RPMI7951 (cell line): ENCODE measurements around the gene SND1. TPM values are rescaled to one million over a fixed set of nuclear protein-coding genes. Genes with fewer than 3 reads are reported as not detected.
A peak's percentile ranks its signal among the peaks of the same experiment; 100 is the strongest.

Experiments
- DNase-seq: peaks from one replicate; pipeline ENCODE4 v3.0.0-alpha.2; 2012; ENCODE audit warnings: low read depth
- total RNA-seq: library from RNA; depleted of rRNA; stranded (reverse); fragments of >200 nt; shearing (Covaris generic); gene quantifications from 2 replicates; pipeline ENCODE4 v1.2.3, GENCODE V29; 2014

The SND1 gene
- total RNA-seq, 1 experiment from 2014 or later: 148 TPM

DNA sequence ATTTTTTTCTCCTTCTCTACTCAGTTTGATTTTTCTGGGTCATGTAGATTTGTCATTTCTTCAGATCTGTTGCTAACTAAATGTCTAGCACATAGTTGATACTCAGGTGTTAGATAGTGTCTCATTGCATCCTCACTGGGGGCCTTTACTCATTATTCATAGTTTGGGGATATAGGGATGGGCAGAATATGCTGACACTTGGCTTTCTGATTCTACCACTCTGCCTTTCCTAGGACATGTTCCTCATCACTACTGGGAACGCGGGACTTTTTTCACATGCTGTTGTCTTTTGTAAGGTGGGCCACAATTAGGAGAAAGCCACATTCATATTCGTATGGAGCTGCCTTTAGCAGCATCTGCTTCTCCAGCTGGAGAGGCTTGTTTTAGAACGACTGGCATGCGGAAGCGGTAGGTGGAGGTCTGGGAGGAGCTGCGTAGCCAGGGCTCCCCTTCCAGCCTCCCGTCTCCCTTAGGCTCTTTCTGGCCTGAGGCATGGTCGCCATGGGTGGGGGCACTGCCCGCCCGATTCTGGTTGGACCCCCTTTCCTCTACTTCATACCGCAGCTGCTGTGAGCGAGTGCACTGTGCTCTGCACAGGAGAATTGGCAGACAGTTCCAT lies 78.8 kb downstream of the SND1 start:
- DNase-seq: no peak

DNA sequence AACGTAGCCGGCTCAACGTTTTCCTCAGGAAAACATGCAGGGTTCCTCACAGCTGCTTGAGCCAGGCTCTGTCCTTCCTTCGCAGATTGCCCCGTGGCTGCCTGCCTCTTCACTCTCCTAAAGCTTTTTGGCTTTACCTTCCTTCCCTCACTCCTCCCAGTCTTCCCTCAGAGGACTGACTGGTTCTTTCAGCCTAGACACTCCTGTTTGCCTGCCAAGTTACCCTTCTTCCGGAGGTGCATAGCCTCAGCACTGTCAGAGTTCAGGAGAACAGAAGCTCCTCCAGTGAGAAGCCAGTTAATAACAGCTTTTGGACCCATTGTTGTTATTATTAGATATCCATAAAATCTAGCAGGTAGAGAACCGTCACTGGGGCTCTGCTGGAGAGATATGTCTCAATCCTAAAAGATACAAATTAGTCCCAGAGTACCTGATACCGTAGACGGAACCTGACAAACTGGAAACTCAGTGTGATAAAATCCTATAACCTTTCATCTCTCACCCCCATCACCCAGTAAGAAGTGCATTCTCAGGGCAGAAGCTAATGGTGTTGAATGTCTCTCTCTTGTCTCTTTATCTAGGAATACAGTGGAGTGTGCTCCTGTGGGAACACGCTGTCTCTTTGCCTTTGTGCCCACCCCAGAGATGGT lies 79.6 kb downstream of the SND1 start:
- DNase-seq: no peak

DNA sequence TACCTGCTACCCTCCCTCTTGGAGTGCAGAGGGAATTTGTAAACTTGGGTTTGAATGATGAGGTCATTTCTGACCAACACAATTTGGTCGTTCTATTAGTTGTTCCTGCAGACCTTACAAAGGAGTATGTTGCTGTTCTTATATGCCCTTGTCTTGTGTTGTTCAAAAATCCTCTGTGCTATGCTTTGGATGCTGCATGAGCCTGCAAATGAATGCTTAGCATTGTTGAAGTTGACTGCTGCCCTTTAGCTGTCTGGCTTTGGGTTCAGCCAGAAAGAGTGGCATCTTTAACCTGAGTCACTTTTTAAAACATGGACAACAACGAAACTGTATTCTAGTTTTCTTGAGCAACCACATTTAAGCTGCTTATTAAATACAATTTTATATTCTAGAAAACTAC lies 80.3 kb downstream of the SND1 start:
- DNase-seq: no peak

DNA sequence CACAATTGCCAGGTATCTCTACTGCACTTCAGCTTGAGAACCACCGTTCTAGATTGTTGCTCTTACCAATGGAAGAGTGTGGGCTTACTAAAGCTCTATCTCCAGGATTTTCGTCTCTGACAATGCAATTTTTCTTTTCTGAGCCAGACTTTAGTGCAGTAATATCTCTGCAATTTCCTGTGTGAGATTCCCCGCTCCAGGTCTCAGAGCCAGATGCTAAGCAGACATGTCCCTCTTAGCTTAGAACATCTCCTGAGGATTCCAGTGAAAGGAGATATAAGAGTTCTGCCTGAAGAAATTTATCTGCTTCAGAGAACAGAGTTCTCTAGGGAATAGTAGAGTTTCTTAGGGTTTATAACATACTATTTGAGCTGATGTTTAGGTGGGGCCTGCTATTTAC lies 82.0 kb downstream of the SND1 start:
- no peak for DNase-seq

DNA sequence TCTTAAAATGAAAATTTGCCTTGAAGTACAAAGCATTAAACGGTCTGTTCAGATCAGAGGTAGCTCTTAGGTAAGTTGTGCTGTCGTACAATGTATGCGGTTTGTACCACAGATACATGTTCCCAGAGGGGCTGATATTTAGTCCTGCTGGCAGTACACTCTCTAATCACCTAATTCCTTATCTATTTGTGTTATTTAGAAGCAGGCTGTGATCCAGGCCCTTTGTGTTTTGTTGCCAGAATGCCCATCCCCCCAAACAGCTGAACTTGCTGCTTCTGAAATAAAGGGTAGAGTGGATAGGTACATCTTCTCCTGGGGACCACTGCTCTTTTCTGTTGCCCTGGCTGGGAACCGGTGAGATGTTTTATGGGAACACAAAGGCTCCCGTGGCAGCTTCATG lies 84.5 kb downstream of the SND1 start:
- no peak for DNase-seq

DNA sequence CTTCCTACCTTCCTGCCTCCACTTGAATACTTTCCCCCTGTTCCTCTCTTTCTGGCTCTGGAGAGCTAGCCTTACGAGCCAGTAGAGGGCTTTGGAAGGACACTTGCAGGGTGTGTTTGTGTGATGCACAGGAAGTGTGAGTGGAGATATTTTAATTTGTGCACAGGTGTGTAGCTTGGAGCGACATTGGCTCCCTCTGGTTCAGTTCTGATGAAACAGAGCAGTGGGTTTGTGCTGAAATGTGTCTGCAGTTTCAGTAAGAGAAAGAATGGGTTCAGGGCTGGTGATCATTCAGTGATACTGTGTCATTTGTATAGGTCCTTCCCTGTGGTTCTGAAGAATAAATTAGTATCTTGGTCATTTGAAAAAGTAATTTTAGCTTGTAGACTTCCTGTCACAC lies 86.9 kb downstream of the SND1 start:
- DNase-seq: no peak

DNA sequence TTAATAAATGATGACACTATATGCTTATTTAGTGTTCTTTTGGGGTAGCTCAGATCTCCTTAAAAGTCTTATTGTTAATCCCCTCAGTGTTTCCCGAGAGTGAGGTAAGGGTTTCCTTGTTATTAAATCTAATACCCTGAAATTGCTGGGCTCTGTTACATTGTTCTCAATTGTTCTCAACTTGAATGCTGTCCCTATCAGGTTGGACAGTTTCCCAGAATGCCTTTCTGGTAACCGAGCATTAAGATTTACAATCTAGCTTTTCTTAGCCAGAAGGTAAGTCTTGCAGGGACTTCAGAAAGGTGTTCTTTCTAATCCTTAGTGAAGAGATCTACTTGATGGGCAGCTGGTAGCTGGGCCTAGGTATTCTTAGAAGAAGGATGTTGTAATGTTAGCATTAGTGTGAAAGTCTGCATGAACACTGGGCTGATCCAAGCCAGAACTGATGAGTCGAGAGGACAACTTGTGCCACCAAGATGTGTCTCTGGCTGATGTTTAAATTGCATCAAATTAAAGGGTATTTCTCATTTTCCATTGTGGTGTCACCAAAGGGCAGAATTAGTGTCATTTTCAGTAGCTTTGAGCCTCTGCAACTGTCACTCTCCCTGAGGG lies 89.9 kb downstream of the SND1 start:
- no peak for DNase-seq

DNA sequence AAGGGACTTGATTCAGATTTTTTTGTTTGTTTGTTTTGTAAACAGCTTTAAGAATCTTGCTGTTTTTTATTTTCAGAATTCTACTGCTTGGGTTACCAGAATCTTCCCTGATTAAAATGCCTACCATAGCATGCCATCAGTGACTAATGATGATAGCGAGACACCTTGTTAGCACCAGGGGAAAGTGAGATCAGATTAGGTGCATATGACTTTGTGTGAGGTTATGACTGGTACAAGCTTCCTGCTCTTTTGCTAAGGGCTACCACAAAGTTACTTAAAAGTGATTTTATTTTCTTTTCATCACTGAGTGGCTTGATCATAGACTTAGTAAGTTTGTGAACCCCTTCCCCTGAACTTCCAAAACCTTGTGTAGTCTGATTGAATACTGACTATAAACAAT lies 93.5 kb downstream of the SND1 start:
- no peak for DNase-seq

DNA sequence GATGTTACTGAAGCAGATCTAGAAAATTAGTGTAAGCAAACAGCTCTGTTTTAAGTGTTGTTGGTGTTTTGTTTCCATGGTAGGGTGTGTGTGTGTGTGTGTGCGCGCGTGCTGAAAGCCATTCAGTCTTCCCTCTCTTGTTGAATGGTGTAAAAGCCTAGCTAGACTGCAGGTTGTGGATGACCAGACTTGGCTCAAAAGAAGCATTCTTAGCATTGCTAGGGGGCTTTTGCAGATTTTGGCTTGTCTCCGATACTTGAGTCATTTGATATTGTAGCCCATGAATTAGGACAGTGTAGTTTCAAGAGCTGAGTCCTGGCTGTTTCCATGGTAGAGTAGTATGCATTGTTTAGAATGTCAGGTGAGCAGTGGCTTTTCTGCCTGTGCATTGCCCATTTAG lies 99.1 kb downstream of the SND1 start:
- DNase-seq: peak; percentile 50

DNA sequence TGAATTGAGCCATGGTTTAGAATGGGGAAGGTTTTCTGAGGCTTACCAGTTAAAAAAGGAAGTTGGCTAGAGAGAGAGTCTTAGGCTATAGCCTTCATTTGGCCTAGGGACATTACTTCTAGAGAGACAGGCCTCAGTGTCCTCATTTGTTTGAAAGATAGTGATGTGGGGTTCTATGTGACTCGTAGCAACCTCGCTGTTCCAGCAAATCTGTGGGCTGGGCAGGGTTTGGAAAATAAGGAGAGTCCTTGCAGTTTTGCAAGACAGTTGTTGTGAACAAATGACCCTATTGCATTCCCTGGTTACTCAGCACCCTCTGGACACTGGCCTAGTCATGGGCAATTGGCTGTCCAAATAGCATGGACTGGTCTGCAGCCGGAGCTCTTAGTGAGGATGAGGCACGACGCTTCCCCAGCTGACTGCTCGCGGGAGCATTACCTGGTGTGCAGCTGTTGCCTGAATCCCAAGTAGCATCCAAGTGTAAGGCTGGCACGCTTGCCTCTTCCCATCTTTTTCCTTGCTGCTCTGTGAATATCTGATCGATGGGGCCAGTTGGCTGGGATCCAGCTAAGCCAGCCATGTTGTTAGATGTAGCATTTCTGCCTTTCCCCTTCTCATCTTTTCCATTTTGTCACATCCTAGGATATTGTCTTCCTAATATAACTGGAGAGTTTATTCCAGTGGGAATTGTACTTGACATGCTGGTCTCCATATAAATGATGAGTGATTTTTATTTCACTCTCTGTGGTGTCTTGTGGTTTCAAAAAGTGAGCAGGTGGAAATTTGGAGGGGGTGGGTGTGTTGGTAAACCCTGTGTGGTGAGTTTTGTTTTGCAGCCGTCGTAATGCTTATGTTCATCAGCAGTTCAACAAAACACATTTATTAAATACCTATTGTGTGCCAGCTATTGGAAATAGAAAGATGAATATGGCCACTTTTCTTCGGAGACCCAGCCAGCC lies 99.8 kb downstream of the SND1 start:
- DNase-seq: peak; percentile 6

DNA sequence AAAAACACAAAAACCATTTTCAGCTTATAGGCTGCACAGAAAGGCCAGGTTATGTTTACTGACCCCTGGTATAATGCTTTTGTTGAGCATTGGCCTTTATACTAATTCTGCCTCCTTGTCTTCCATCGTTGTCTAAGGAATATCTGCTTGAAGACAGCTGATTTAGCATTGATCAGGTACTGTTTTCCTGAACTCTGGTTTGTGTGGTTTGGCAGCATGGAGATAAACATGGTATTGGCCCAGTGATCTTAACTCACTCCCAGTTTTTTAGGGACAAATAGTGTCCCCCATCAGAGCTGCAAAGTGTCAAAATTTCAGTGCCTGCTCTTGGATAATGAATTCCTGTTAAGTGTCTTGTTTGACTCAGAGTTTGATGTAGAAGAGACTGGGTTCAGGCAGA lies 100.8 kb downstream of the SND1 start:
- no peak for DNase-seq

DNA sequence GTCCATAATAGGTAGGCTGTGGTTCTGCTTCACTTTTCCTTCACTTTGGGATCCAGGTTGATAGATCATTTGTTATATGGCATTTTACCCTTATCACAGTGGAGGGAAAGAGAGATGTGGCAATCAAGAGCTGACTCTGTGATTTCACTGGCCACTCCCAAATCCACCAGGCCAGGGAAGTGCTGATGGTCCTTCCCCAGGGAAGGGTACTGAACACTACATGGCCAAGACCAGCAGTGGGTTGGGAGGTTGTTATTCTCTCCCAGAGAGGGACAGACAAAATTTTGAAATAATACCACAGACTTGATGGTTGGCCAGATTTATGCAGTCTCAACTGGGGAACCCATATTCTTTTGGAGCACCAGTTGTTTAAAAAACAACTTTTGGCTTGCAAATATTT lies 102.5 kb downstream of the SND1 start:
- no peak for DNase-seq

DNA sequence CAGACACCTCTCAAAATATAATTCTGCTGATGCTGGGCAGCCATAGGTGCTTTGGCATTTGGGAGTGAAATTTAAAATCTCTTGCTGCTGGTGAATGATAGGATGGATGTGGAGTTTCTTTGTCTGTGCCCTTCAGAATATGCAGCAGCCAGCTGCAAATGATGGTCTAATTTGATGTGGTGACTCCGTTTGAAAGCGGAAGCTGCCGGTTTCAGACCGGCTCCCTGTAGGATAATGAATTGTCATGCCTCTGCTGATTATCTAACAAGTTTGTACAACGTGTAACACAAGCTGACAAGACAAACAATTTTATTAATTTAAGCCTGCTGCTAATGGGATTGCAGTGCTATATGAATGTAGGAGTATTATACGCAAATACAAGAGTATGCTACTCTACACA lies 103.5 kb downstream of the SND1 start:
- no peak for DNase-seq

DNA sequence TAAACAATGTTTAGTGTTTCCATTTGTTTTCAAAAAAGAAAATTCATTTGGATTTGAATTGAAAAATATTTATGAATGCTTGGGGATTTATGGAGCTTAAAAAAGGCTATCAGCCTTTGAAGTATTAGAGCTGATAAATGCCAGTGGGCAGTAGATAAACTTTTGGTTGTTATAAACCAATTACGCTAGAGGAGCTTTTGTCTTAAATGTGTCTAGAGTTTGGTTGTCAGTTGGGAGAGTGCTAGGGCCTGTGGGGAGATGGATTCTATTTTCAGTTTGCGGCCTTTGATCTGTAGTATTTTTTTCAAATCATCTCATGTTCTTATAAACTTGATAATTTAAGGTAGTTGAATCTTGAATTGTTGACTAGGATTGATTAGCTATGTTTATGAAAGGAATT lies 104.0 kb downstream of the SND1 start:
- no peak for DNase-seq

DNA sequence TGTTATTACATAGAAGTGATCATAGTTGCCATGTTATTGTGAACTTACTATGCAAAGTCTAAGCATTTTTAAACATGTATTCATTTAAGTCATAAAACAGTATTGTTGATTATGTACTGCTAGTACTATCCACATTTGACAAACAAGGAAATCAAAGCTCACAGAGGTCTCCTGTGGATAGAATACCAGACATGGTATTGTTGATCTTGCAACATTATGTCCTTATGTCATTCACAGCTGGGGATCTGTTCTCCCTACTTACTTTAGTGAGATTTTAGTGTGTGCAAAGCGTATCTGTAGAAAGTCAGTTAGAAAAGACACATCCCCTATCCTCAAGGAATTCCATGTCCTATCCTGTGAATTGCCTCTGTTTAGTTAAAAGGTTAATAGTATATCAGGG lies 106.1 kb downstream of the SND1 start:
- no peak for DNase-seq

DNA sequence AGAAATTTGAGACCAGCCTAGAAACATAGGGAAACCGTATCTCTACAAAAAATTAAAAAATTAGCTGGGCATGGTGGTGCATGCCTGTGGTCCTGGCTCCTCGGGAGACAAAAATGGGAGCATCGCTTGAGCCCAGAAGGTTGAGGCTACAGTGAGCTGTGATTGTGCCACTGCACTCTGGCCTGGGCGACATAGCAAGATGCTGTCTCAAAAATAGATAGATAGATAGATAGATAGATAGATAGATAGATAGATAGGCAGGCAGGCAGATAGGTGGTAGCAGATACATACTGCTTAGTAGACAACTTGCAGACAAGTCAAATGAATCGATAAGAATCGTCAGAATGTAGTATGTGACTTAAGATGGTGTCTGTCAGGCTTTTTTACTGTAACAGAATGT lies 106.9 kb downstream of the SND1 start:
- no peak for DNase-seq

DNA sequence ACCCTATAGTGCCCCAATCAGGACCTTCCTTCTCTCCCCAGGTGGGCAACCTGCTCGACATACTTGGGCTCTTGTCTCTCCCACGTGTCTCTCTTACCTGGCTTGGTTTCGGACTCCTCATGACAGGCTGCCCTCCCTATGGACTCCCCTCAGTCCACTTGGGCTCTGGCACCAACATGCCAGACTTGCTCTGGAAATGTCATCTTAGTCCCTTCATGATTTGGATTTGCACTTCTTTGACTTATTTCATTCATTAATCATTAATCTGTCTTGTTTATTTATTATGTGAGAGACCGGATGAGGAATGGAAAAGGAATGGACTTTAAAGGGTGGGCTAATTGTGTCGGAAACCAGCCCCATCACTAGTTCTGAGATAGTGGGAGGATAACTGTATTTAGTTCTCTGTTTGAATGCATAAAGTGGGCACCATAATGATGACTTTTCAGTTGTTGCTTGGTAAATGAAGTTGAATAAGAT lies 108.0 kb downstream of the SND1 start:
- no peak for DNase-seq

DNA sequence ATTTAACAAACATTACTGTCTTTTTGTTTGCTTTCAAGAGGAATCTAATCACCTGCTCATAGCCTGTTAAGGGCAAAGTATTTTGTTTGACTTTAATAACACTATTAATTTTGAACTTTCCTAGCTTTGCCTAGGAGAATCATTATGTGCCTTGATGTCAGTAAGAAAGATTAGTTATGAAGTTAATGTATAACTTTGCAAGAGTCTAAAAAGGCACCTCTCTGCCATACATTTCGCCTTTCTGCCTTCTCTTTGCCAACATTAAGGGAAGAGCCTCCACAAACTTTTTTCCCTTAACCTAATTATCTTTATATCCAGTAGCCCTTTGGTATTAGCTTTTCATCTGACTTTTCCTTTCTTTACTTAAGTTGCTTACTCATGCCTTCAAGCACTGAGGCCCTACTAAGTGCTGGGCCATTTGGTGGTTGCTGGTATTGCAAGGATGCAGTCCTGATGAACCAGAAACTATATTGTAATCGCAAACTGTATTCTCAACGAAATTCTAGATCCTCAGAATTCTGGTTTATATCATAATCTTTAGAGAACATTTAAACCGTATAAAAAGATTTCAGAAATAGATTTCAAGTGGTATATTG lies 108.5 kb downstream of the SND1 start:
- DNase-seq: no peak

DNA sequence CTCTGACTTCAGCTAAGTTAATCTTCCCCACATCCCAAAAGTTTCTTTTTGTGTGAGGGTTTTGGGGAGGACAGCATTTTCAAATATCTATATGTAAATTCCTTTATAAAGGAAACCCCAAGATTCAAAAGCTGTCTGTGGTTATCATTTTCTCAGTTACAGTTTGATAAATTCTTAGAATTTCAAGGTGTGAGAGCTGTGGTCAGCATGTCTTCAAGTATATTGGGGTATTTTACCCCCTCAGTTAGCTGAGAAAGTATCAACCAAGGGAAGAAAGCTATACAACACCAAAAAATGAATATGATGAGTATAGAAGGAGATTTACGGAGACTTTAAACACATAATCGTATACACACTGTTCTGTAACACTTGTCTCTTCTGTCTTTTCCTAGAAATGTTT lies 109.2 kb downstream of the SND1 start:
- DNase-seq: no peak

DNA sequence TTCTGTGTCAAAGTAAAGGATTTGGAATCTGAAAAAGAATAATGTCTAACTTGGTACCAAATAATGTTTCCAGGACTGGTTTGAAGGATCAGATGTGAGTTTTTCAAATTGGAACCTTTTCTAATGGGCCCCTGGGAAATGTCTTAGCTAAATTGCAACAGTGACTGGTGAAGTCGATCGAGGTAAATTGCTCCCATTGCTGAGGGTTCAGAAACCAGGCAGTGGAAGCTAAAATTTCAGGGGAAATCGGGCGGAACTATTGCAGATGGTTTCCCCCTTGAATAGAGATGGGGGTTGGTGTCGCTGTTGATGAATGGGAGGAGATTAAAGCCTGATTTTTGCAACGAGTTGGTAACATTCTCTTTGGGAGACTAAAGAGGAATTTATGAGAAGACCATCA lies 112.7 kb downstream of the SND1 start:
- no peak for DNase-seq

DNA sequence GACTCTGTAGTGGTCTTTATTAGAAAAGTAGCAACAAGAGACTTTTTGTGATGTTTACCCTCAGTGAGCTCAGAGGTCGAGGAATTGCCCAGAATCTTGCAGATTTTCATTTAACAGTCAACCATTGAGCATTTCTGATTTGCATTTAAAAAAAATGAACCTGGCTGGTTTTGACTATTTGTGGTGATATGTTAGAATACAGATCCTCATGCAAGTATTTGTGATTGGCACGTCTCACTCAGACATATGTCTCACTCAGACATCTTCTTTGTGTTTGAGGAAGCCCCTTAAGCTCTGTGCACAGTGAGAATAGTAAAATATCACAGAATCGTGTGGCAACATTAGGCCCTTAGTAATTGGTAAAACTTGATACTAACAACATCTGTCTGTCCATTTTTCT lies 113.2 kb downstream of the SND1 start:
- no peak for DNase-seq
